IPS DF 6.9 (cell line): ENCODE results near the gene ARHGAP21.
"Not testable (repeated sequence)": the region's sequence is repeated elsewhere in the genome, so short reads cannot be mapped to it uniquely, and the experiment has no call there.

Experiments
- DNase-seq: peaks from one replicate; pipeline ENCODE4 v3.0.0-alpha.2; 2013; ENCODE audit warnings: low read depth, low spot score
- H3K27ac ChIP-seq: one replicate; pipeline ENCODE4 v1.5.1; 2013; ENCODE audit warnings: low read length, control low read depth
- H3K27me3 ChIP-seq: 2 replicates; pipeline ENCODE4 v1.6.1; 2013; ENCODE audit warnings: mild to moderate bottlenecking, low read length; ENCODE audit not compliant: control insufficient read depth, insufficient read depth
- H3K36me3 ChIP-seq: 2 replicates; pipeline ENCODE4 v1.6.1; 2013; ENCODE audit warnings: low read length; ENCODE audit not compliant: control insufficient read depth, insufficient read depth
- H3K4me1 ChIP-seq: 2 replicates; pipeline ENCODE4 v1.6.1; 2013; ENCODE audit warnings: low read length; ENCODE audit not compliant: control insufficient read depth, insufficient read depth
- H3K4me3 ChIP-seq: 2 replicates; pipeline ENCODE4 v1.5.1; 2013; ENCODE audit warnings: mild to moderate bottlenecking, low read length
- H3K9me3 ChIP-seq: 2 replicates; pipeline ENCODE4 v1.6.1; 2013; ENCODE audit warnings: low read length, inconsistent platforms; ENCODE audit not compliant: control insufficient read depth, insufficient read depth
- WGBS: extraction: QIAGEN DNeasy Blood & Tissue Kit; methylation state at CpG from one replicate; pipeline ENCODE4 v1.1.7; 2013; ENCODE audit warnings: mixed read lengths, missing lambda C conversion rate; ENCODE audit not compliant: insufficient read length, insufficient coverage; 5-methylcytosine and 5-hydroxymethylcytosine counted together

ARHGAP21 gene

GRCh38 chr10:24639124-24639523, 84.6 kb downstream of the ARHGAP21 start:
- H3K4me3 ChIP-seq = no peak overlapping the region

GRCh38 chr10:24625778-24626177, 97.9 kb downstream of the ARHGAP21 start:
- WGBS = no CpG with 5 or more reads among the region's 4 CpGs
- H3K4me1 ChIP-seq = no peaks in the 10 kb centered on the region
- H3K36me3 ChIP-seq = no peaks in the 10 kb centered on the region
- no peaks in the 10 kb centered on the region for H3K27me3 ChIP-seq
- H3K9me3 ChIP-seq = no peaks in the 10 kb centered on the region
- no peak overlapping the region for H3K4me3 ChIP-seq
- DNase-seq = no peak
- H3K27ac ChIP-seq = no peak overlapping the region

More at GRCh38 chr10:24639124-24639523, 84.6 kb downstream of the ARHGAP21 start:
- Histone ChIP-seq H3K27me3 (no peaks in the 10 kb centered on the region), H3K27ac (no peak overlapping the region), H3K36me3 (no peaks in the 10 kb centered on the region), H3K9me3 (no peaks in the 10 kb centered on the region), H3K4me1 (no peaks in the 10 kb centered on the region)
- no CpG with 5 or more reads among the region's 1 CpG for WGBS
- no peak for DNase-seq

GRCh38 chr10:24623383-24623782, 100.3 kb downstream of the ARHGAP21 start:
- no peaks in the 10 kb centered on the region for H3K4me1 ChIP-seq
- no peaks in the 10 kb centered on the region for H3K9me3 ChIP-seq
- no peak overlapping the region for H3K27ac ChIP-seq
- no peak overlapping the region for H3K4me3 ChIP-seq
- no peaks in the 10 kb centered on the region for H3K27me3 ChIP-seq
- DNase-seq = no peak
- WGBS = no CpG with 5 or more reads among the region's 2 CpGs
- no peaks in the 10 kb centered on the region for H3K36me3 ChIP-seq

- DNase-seq = no peak
- no peaks in the 10 kb centered on the region for H3K36me3 ChIP-seq
- no peak overlapping the region for H3K4me3 ChIP-seq
- no peak overlapping the region for H3K27ac ChIP-seq
- no peaks in the 10 kb centered on the region for H3K4me1 ChIP-seq
- H3K27me3 ChIP-seq = no peaks in the 10 kb centered on the region
- H3K9me3 ChIP-seq = no peaks in the 10 kb centered on the region
- no CpG with 5 or more reads among the region's 4 CpGs for WGBS
Observed at GRCh38 chr10:24622781-24623301, 100.8 kb downstream of the ARHGAP21 start.

- not testable (repeated sequence) for H3K27me3 ChIP-seq, H3K27ac ChIP-seq, H3K9me3 ChIP-seq, H3K4me1 ChIP-seq, H3K4me3 ChIP-seq, DNase-seq, H3K36me3 ChIP-seq
- WGBS = no CpG with 5 or more reads among the region's 4 CpGs
Observed at GRCh38 chr10:24621035-24621795, 102.5 kb downstream of the ARHGAP21 start.

- not testable (repeated sequence) for H3K9me3 ChIP-seq, H3K4me3 ChIP-seq, H3K36me3 ChIP-seq, H3K27ac ChIP-seq, H3K27me3 ChIP-seq, H3K4me1 ChIP-seq, DNase-seq
- no CpG with 5 or more reads among the region's 8 CpGs for WGBS
Observed at GRCh38 chr10:24619994-24620310, 103.7 kb downstream of the ARHGAP21 start.

GRCh38 chr10:24619291-24619993, 104.2 kb downstream of the ARHGAP21 start:
- H3K9me3 ChIP-seq, H3K27me3 ChIP-seq, H3K4me3 ChIP-seq, H3K4me1 ChIP-seq, H3K36me3 ChIP-seq, DNase-seq, H3K27ac ChIP-seq: not testable (repeated sequence)
- WGBS = no CpG with 5 or more reads among the region's 11 CpGs

GRCh38 chr10:24618401-24618800, 105.3 kb downstream of the ARHGAP21 start:
- no CpG with 5 or more reads among the region's 5 CpGs for WGBS
- no peaks in the 10 kb centered on the region for H3K36me3 ChIP-seq
- no peak overlapping the region for H3K27ac ChIP-seq
- no peak overlapping the region for H3K4me3 ChIP-seq
- no peak for DNase-seq
- H3K9me3 ChIP-seq = no peaks in the 10 kb centered on the region
- H3K4me1 ChIP-seq = no peaks in the 10 kb centered on the region
- H3K27me3 ChIP-seq = no peaks in the 10 kb centered on the region

- Histone ChIP-seq H3K27ac (no peak overlapping the region), H3K4me3 (no peak overlapping the region), H3K27me3 (no peaks in the 10 kb centered on the region), H3K9me3 (no peaks in the 10 kb centered on the region), H3K36me3 (no peaks in the 10 kb centered on the region), H3K4me1 (no peaks in the 10 kb centered on the region)
- WGBS = no CpG with 5 or more reads among the region's 7 CpGs
- peak; percentile 64 for DNase-seq
Observed at GRCh38 chr10:24617771-24618396, 105.8 kb downstream of the ARHGAP21 start.

GRCh38 chr10:24616536-24616935, 107.2 kb downstream of the ARHGAP21 start:
- no peaks in the 10 kb centered on the region for H3K4me1 ChIP-seq
- no peaks in the 10 kb centered on the region for H3K36me3 ChIP-seq
- no peak overlapping the region for H3K4me3 ChIP-seq
- no peaks in the 10 kb centered on the region for H3K27me3 ChIP-seq
- H3K9me3 ChIP-seq = no peaks in the 10 kb centered on the region
- WGBS = 100% methylated on average over 1 of the region's 3 CpGs
- DNase-seq = no peak
- H3K27ac ChIP-seq = no peak overlapping the region
